ENCODE data around the gene GON7.
"Not testable (repeated sequence)": the region's sequence is repeated elsewhere in the genome, so short reads cannot be mapped to it uniquely, and the experiment has no call there.

The GON7 gene

GRCh38 chr14:93163564-93163963 is 43.3 kb downstream of the GON7 start:
- DNase-seq (ENCODE audit: low spot score) (no peak), ATAC-seq (ENCODE audit: low read depth) (peak; percentile 24; the same call in 1 of the 3 replicates)
- no peak overlapping the region for H3K27ac ChIP-seq (ENCODE audit: poor library complexity, severe bottlenecking)
- H3K36me3 ChIP-seq (ENCODE audit: low read depth): no peaks in the 10 kb centered on the region
- no peaks in the 10 kb centered on the region for H3K9me3 ChIP-seq (ENCODE audit: severe bottlenecking)
- H3K4me1 ChIP-seq (ENCODE audit: insufficient read depth, poor library complexity, severe bottlenecking): no peaks in the 10 kb centered on the region
- H3K4me3 ChIP-seq (ENCODE audit: severe bottlenecking): no peak overlapping the region
- TF ChIP-seq CTCF (IDR thresholded peaks at IDR 0.05; ENCODE audit: poor library complexity, severe bottlenecking): no peak
- no peaks in the 10 kb centered on the region for H3K27me3 ChIP-seq (ENCODE audit: insufficient read depth, poor library complexity, severe bottlenecking)

- Histone ChIP-seq H3K27ac (ENCODE audit: poor library complexity, severe bottlenecking) (no peak overlapping the region), H3K4me3 (ENCODE audit: severe bottlenecking) (no peak overlapping the region), H3K9me3 (ENCODE audit: severe bottlenecking) (no peaks in the 10 kb centered on the region), H3K27me3 (ENCODE audit: insufficient read depth, poor library complexity, severe bottlenecking) (no peaks in the 10 kb centered on the region), H3K4me1 (ENCODE audit: insufficient read depth, poor library complexity, severe bottlenecking) (no peaks in the 10 kb centered on the region), H3K36me3 (ENCODE audit: low read depth) (no peaks in the 10 kb centered on the region)
- TF ChIP-seq CTCF (IDR thresholded peaks at IDR 0.05; ENCODE audit: poor library complexity, severe bottlenecking): no peak
- ATAC-seq (ENCODE audit: low read depth) (no peak), DNase-seq (ENCODE audit: low spot score) (no peak)
Observed at GRCh38 chr14:93161411-93161940, 45.4 kb downstream of the GON7 start.

GRCh38 chr14:93160353-93160801 is 46.5 kb downstream of the GON7 start:
- no peak overlapping the region for H3K27ac ChIP-seq (ENCODE audit: poor library complexity, severe bottlenecking)
- H3K4me1 ChIP-seq (ENCODE audit: insufficient read depth, poor library complexity, severe bottlenecking): no peaks in the 10 kb centered on the region
- no peaks in the 10 kb centered on the region for H3K27me3 ChIP-seq (ENCODE audit: insufficient read depth, poor library complexity, severe bottlenecking)
- no peaks in the 10 kb centered on the region for H3K9me3 ChIP-seq (ENCODE audit: severe bottlenecking)
- peak; percentile 86 for TF ChIP-seq CTCF (IDR thresholded peaks at IDR 0.05; ENCODE audit: poor library complexity, severe bottlenecking)
- no peak overlapping the region for H3K4me3 ChIP-seq (ENCODE audit: severe bottlenecking)
- H3K36me3 ChIP-seq (ENCODE audit: low read depth): no peaks in the 10 kb centered on the region
- ATAC-seq (ENCODE audit: low read depth) (peak; percentile 81), DNase-seq (ENCODE audit: low spot score) (no peak)

GRCh38 chr14:93159625-93160352 is 47.1 kb downstream of the GON7 start:
- not testable (repeated sequence) for DNase-seq (ENCODE audit: low spot score); ATAC-seq (ENCODE audit: low read depth); H3K4me1 ChIP-seq (ENCODE audit: insufficient read depth, poor library complexity, severe bottlenecking); H3K27ac ChIP-seq (ENCODE audit: poor library complexity, severe bottlenecking); H3K36me3 ChIP-seq (ENCODE audit: low read depth); H3K9me3 ChIP-seq (ENCODE audit: severe bottlenecking); H3K4me3 ChIP-seq (ENCODE audit: severe bottlenecking); H3K27me3 ChIP-seq (ENCODE audit: insufficient read depth, poor library complexity, severe bottlenecking)

GRCh38 chr14:93158349-93158748 is 48.5 kb downstream of the GON7 start:
- H3K4me3 ChIP-seq (ENCODE audit: severe bottlenecking); H3K27ac ChIP-seq (ENCODE audit: poor library complexity, severe bottlenecking); H3K9me3 ChIP-seq (ENCODE audit: severe bottlenecking); ATAC-seq (ENCODE audit: low read depth); H3K36me3 ChIP-seq (ENCODE audit: low read depth); H3K4me1 ChIP-seq (ENCODE audit: insufficient read depth, poor library complexity, severe bottlenecking); DNase-seq (ENCODE audit: low spot score); H3K27me3 ChIP-seq (ENCODE audit: insufficient read depth, poor library complexity, severe bottlenecking): not testable (repeated sequence)
